VCaP (cell line): ENCODE measurements around the gene TUBB4B.

Experiments
- H3K27ac ChIP-seq: fragments of 450-650 bp; 2 replicates; pipeline ENCODE4 v1.5.1; 2017
- TF ChIP-seq, protein P1 (sequence below): fragments of 450-650 bp; conservative IDR thresholded peaks from 2 replicates; pipeline ENCODE4 v1.5.1; 2017; ENCODE audit warnings: mild to moderate bottlenecking, moderate library complexity

The TUBB4B gene

DNA sequence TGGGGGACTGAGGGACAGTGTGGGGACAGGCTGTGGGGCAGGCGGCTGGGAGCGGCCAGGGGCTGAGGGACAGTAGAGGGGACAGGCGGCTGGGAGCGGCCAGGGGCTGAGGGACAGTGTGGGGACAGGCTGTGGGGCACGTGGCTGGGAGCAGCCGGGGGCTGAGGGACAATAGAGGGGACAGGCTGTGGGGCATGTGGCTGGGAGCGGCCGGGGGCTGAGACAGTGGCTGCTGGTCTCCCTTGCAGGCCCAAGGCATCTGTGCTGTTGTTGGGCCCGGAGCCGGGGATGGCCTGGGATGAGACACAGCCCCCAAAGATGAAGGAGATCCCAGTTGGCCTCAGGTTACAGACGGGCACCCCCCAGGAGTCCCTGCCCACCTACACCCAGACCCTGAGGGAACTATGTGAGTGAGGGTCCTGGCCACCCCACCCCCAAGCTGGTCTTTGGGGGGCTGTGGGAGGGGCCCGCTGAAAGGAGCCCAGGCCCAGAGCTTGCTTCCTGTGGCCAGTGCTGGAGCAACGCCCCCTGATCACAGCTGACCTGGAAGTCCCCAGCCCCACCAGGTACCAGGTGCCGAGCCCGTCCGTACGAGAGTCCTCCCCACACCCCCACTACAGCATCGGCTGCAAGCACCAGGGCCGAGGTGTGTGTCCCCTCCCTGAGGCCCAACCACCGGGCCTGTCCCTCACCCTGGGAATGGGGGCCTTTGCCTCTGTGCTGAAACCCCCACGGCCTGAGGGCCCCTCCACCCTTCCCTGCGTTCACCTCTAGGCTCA, 10.6 kb downstream of the TUBB4B start:
- TF ChIP-seq, protein P1, sequence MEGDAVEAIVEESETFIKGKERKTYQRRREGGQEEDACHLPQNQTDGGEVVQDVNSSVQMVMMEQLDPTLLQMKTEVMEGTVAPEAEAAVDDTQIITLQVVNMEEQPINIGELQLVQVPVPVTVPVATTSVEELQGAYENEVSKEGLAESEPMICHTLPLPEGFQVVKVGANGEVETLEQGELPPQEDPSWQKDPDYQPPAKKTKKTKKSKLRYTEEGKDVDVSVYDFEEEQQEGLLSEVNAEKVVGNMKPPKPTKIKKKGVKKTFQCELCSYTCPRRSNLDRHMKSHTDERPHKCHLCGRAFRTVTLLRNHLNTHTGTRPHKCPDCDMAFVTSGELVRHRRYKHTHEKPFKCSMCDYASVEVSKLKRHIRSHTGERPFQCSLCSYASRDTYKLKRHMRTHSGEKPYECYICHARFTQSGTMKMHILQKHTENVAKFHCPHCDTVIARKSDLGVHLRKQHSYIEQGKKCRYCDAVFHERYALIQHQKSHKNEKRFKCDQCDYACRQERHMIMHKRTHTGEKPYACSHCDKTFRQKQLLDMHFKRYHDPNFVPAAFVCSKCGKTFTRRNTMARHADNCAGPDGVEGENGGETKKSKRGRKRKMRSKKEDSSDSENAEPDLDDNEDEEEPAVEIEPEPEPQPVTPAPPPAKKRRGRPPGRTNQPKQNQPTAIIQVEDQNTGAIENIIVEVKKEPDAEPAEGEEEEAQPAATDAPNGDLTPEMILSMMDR = no peak
- H3K27ac ChIP-seq = no peak overlapping the region

DNA sequence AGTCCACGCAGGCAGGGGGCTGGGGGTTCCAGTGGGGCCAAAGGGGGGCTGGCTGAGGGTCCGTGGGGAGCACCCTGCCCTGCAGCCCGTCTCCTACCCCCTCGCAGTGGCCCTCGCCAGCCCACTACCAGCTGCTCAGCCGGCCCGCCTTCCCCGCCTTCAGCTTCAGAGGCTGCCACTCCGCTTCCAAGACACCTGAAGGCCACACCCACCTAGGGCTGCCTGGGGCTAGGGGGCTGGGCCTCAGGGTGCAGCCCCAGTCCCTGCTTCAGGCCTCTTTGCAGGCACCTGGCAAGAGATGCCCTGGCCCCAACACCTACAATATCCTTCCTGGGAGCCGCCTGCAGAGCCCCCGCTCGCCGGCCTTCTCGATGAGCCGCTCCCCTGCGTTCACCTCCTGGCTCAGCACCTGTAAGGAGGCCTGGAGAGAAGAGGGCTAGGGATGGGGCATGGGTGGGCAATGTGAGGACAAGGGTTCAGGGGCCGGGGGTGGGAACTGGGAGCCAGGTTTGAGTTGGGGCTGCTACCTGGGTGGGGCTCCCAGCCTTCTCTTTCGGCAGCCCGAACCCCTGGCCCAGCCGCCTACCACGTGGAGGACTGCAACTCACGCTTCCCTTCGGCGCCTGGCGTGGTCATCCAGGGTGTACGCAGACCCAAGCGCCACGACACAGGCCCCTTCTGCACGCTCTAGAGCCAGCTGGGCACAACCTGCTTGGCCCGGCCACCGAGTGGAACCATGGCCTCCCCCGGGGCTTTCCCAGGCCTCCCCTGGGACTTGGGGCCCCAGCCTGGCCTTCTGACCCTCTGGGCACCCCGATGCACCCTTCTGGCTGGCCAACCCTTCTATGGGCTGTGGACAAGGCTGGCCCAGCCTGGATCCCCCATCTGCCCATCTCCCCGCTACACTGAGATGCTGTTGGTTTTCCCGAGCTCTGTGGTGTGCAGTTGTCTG, 11.7 kb downstream of the TUBB4B start:
- no peak overlapping the region for H3K27ac ChIP-seq
- TF ChIP-seq, protein P1 = no peak

- H3K27ac ChIP-seq = peak overlapping the region; percentile 91
- TF ChIP-seq, protein P1 = no peak
Measured at GRCh38 chr9:137253717-137254623, 12.9 kb downstream of the TUBB4B start.

DNA sequence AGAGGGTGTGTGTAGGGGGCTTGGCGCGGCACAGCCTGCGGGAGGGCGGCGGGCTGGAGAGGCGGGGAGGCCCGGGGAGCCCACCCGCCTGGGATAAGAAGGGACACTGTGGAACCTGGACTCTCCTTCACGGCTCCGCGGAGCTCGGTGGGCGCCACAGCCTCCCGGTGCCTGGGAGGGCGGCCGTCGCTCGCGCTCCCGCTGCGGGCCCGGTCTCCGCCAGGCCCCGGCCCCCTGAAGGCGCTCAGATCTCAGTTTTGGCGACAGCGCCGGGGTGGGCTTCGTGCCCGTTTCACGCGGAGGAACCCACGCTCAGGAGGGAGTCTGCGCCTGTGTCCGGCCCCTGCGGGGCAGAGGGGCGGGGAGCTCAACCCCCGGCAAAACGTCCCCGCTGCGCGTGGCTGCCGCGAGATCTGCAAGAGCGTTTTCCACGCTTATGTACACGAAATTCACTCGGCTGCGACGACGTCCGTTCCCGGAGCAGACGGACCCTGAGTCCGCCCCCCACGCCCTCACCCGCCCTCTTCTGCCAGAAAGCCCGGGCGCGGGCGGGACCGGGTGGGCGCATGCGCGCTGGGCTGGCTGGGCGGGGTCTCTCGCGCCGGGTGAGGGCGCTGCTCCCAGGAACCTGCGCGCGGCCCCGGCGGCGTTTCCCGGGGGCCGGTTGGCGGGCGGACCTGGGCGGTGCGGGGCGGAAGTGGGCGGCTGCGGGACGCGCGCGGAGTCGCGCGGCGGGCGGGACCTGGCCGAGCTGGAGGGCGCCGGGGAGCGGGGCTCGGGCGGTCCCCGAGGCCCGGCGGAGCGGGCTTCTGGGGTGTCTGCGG, 13.7 kb downstream of the TUBB4B start, which contains the start of gene NELFB:
TSS of gene NELFB (plus strand) at position 704 of the 824 bp plus-strand sequence.
- H3K27ac ChIP-seq = peak within 1 kb of the TSS; percentile 91
- TF ChIP-seq, protein P1 = peak; percentile 16

- TF ChIP-seq, protein P1 = no peak
- peak overlapping the region; percentile 91 for H3K27ac ChIP-seq
Measured at GRCh38 chr9:137255448-137256114, 14.5 kb downstream of the TUBB4B start.

GRCh38 chr9:137256362-137256761, 15.3 kb downstream of the TUBB4B start:
- H3K27ac ChIP-seq = peak overlapping the region; percentile 91

More at GRCh38 chr9:137256362-137256761, 15.3 kb downstream of the TUBB4B start:
- TF ChIP-seq, protein P1 = no peak
